IMR-90 (cell line): ENCODE results near the gene RECQL5.

Experiments
- BHLHE40 ChIP-seq: fragments of 150-350 bp; IDR thresholded peaks from 2 replicates; pipeline ENCODE4 v1.6.1; 2016; ENCODE audit warnings: mild to moderate bottlenecking, low read depth, low read length
- CEBPB ChIP-seq: IDR thresholded peaks from 2 replicates; pipeline ENCODE4 v1.6.1; 2012; ENCODE audit warnings: low read depth, low read length, improper control_type of control experiment
- FOS ChIP-seq: fragments of 150-350 bp; IDR thresholded peaks from 2 replicates; pipeline ENCODE4 v1.6.1; 2016; ENCODE audit warnings: low read depth, low read length
- MXI1 ChIP-seq: IDR thresholded peaks from 2 replicates; pipeline ENCODE4 v1.6.1; 2012; ENCODE audit warnings: low read depth, mild to moderate bottlenecking, low read length, moderate library complexity, borderline replicate concordance
- POLR2A ChIP-seq: IDR thresholded peaks from 2 replicates; pipeline ENCODE4 v1.6.1; 2012; ENCODE audit warnings: mild to moderate bottlenecking, low read depth, low read length
- SMC3 ChIP-seq: fragments of 150-350 bp; IDR thresholded peaks from 2 replicates; pipeline ENCODE4 v1.6.1; 2016; ENCODE audit warnings: low read depth, mild to moderate bottlenecking, antibody characterized with exemption, low read length, moderate library complexity
- TF ChIP-seq, protein P1 (sequence below): conservative IDR thresholded peaks from 2 replicates; pipeline ENCODE4 v1.5.1; 2012; ENCODE audit warnings: mild to moderate bottlenecking, low read depth, low read length, improper control_type of control experiment
- TF ChIP-seq, protein P2 (sequence below): fragments of 150-350 bp; IDR thresholded peaks from 2 replicates; pipeline ENCODE4 v1.6.1; 2016; ENCODE audit warnings: low read depth, mild to moderate bottlenecking, low read length, moderate library complexity, borderline replicate concordance
- TF ChIP-seq, protein P3 (sequence below): fragments of 150-350 bp; IDR thresholded peaks from 2 replicates; pipeline ENCODE4 v1.6.1; 2017; ENCODE audit warnings: mild to moderate bottlenecking, antibody characterized with exemption, low read length, low read depth

DNA sequence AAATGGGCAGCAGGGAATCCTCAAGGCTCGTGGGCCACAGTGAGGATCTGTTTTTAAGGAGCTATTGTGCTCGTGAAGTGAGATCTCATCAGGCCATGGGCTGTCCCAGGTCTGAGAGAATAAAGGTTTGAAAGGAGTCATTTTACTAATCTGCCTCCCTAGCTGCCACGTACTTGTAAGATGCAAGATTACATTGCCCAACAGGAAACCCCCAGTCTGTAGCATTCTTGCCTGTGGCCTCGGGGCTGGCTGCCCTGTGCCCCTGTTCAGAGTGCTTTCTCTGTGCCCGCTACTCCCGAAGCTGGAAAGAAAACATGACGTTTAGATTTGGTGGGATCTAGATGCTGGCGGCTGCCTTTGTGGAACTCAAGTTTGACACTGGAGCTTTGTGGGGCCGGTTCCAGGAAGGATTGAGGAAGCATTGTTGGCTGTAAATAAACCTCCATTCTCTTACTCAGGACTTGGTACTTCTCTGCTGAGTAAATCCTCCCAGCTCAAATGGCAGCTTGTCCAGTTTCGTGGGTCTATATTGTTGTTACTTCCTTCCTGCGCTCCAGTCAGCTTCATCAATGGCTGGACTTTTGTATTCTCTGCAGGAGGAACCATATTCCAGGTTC lies 21.4 kb upstream of the RECQL5 start:
- TF ChIP-seq, protein P1, sequence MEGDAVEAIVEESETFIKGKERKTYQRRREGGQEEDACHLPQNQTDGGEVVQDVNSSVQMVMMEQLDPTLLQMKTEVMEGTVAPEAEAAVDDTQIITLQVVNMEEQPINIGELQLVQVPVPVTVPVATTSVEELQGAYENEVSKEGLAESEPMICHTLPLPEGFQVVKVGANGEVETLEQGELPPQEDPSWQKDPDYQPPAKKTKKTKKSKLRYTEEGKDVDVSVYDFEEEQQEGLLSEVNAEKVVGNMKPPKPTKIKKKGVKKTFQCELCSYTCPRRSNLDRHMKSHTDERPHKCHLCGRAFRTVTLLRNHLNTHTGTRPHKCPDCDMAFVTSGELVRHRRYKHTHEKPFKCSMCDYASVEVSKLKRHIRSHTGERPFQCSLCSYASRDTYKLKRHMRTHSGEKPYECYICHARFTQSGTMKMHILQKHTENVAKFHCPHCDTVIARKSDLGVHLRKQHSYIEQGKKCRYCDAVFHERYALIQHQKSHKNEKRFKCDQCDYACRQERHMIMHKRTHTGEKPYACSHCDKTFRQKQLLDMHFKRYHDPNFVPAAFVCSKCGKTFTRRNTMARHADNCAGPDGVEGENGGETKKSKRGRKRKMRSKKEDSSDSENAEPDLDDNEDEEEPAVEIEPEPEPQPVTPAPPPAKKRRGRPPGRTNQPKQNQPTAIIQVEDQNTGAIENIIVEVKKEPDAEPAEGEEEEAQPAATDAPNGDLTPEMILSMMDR = no peak
- no peak for TF ChIP-seq CEBPB
- TF ChIP-seq, protein P2, sequence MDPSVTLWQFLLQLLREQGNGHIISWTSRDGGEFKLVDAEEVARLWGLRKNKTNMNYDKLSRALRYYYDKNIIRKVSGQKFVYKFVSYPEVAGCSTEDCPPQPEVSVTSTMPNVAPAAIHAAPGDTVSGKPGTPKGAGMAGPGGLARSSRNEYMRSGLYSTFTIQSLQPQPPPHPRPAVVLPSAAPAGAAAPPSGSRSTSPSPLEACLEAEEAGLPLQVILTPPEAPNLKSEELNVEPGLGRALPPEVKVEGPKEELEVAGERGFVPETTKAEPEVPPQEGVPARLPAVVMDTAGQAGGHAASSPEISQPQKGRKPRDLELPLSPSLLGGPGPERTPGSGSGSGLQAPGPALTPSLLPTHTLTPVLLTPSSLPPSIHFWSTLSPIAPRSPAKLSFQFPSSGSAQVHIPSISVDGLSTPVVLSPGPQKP = no peak
- TF ChIP-seq MXI1 = no peak
- TF ChIP-seq, protein P3, sequence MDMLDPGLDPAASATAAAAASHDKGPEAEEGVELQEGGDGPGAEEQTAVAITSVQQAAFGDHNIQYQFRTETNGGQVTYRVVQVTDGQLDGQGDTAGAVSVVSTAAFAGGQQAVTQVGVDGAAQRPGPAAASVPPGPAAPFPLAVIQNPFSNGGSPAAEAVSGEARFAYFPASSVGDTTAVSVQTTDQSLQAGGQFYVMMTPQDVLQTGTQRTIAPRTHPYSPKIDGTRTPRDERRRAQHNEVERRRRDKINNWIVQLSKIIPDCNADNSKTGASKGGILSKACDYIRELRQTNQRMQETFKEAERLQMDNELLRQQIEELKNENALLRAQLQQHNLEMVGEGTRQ = no peak
- no peak for TF ChIP-seq BHLHE40
- no peak for TF ChIP-seq POLR2A
- TF ChIP-seq SMC3 = no peak
- no peak for TF ChIP-seq FOS
